ENCODE data around the gene KIF6.

The KIF6 gene
- long read RNA-seq = 0 reads

- H3K4me3 ChIP-seq (replicated peaks; ENCODE audit: insufficient read depth, low read length) = peak within 1 kb of the TSS; percentile 66
- TF ChIP-seq GABPA (IDR thresholded peaks at IDR 0.05; ENCODE audit: low read depth) (no peak), REST (IDR thresholded peaks at IDR 0.05; ENCODE audit: insufficient replicate concordance, low read depth) (no peak), POLR2AphosphoS5 (IDR thresholded peaks at IDR 0.05; ENCODE audit: low read depth) (no peak)
- peaks cover 2% of the 10 kb centered on the region for H3K27me3 ChIP-seq (ENCODE audit: insufficient read depth, poor library complexity, severe bottlenecking)
- DNase-seq (ENCODE audit: low read depth in 1 of 2, low spot score in 1 of 2) = peak; percentile 51 to 58
- H3K27ac ChIP-seq (replicated peaks) = no peak within 1 kb of the TSS
Observed at GRCh38 chr6:39724787-39725631, at the start of gene KIF6. Gene KIF6, minus strand, starts transcription at chr6:39725408. Its CDS starts 98 bp downstream, at chr6:39725310.

GRCh38 chr6:39773782-39774181 lies 48.6 kb upstream of the KIF6 start:
- Histone ChIP-seq H3K4me3 (replicated peaks; ENCODE audit: insufficient read depth, low read length) (no peak overlapping the region), H3K27ac (replicated peaks) (no peak overlapping the region), H3K27me3 (ENCODE audit: insufficient read depth, poor library complexity, severe bottlenecking) (no peaks in the 10 kb centered on the region)
- no peak for DNase-seq (ENCODE audit: low read depth in 1 of 2, low spot score in 1 of 2)
- no peak for TF ChIP-seq SPI1 (IDR thresholded peaks at IDR 0.05; ENCODE audit: borderline replicate concordance, low read depth)
- TF ChIP-seq GABPA (IDR thresholded peaks at IDR 0.05; ENCODE audit: low read depth) = no peak
- TF ChIP-seq REST (IDR thresholded peaks at IDR 0.05; ENCODE audit: insufficient replicate concordance, low read depth) = no peak
- no peak for TF ChIP-seq POLR2AphosphoS5 (IDR thresholded peaks at IDR 0.05; ENCODE audit: low read depth)
- no peak for TF ChIP-seq CTCF (IDR thresholded peaks at IDR 0.05; ENCODE audit: insufficient read depth, low read length)

- DNase-seq (ENCODE audit: low read depth in 1 of 2, low spot score in 1 of 2) = no peak
- Histone ChIP-seq H3K27ac (replicated peaks) (no peak overlapping the region), H3K27me3 (ENCODE audit: insufficient read depth, poor library complexity, severe bottlenecking) (no peaks in the 10 kb centered on the region), H3K4me3 (replicated peaks; ENCODE audit: insufficient read depth, low read length) (no peak overlapping the region)
- TF ChIP-seq REST (IDR thresholded peaks at IDR 0.05; ENCODE audit: insufficient replicate concordance, low read depth) (no peak), GABPA (IDR thresholded peaks at IDR 0.05; ENCODE audit: low read depth) (no peak), CTCF (IDR thresholded peaks at IDR 0.05; ENCODE audit: insufficient read depth, low read length) (no peak), POLR2AphosphoS5 (IDR thresholded peaks at IDR 0.05; ENCODE audit: low read depth) (no peak), SPI1 (IDR thresholded peaks at IDR 0.05; ENCODE audit: borderline replicate concordance, low read depth) (no peak)
Observed at GRCh38 chr6:39772559-39773273, 47.5 kb upstream of the KIF6 start.
